ENCODE results near the gene H2BK1.

DNA sequence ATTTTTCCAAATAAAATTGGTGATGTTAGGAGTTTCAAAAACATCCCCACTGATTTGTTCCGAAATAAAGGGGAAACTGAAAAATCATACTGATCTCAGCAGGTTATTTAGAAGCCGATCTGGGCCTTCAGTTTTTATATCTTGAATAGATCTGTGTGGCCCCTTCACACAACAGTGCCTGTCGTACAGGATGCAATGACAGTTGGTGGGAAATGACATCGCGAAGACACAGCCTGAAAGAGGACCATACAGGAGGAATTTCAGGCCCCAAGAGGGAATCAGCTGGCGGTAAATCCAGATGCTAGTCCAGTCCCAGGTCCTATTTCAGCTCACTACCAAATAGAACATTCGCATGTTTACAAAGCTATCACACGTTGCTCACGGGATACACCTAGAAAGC, 3.0 kb downstream of the H2BK1 start:
- TF ChIP-seq CTCF (IDR thresholded peaks at IDR 0.05; ENCODE audit: poor library complexity) (no peak), EZH2 (IDR thresholded peaks at IDR 0.05; ENCODE audit: borderline replicate concordance) (no peak), EZH2phosphoT487 (IDR thresholded peaks at IDR 0.05; ENCODE audit: low read depth, severe bottlenecking, unreplicated experiment) (no peak)

Data from hepatocyte (in vitro differentiated cells).